Ovary (tissue), 3 donors: ENCODE data around the gene LAMB4.

Experiments used
- CTCF ChIP-seq, 3 donors: fragments of 450-650 bp in 2 of 3; fragments of 200-600 bp in 1 of 3; IDR thresholded peaks; one replicate each; pipeline versions ENCODE4 v1.5.1 to v1.8.0; 2016 to 2022; ENCODE audit warnings: antibody characterized with exemption in 3 of 3, mild to moderate bottlenecking in 1 of 3
- EP300 ChIP-seq: sonication (generic); formaldehyde crosslinking; IDR thresholded peaks from one replicate; pipeline ENCODE4 v1.6.1; 2017; ENCODE audit warnings: antibody characterized with exemption
- POLR2A ChIP-seq: fragments of 450-650 bp; IDR thresholded peaks from one replicate; pipeline ENCODE4 v1.6.1; 2017; ENCODE audit warnings: antibody characterized with exemption, mild to moderate bottlenecking, moderate library complexity
- donor health status: DM: no; HTN: no; CAD: no.

GRCh38 chr7:108045669-108046068 is 84.5 kb downstream of the LAMB4 start:
- TF ChIP-seq CTCF (IDR thresholded peaks at IDR 0.05) (no peak), EP300 (no peak), POLR2A (no peak)
